GM19324 (cell line): ENCODE data around the gene UGDH.
"Not testable (repeated sequence)": the region's sequence is repeated elsewhere in the genome, so short reads cannot be mapped to it uniquely, and the experiment has no call there.

Experiments
- ATAC-seq: cut with Tn5 transposase; IDR thresholded peaks from one replicate; pipeline ENCODE4 v1.9.1; 2021; ENCODE audit warnings: mild to moderate bottlenecking, moderate library complexity; ENCODE audit not compliant: unreplicated experiment, low FRiP score

The UGDH gene

DNA sequence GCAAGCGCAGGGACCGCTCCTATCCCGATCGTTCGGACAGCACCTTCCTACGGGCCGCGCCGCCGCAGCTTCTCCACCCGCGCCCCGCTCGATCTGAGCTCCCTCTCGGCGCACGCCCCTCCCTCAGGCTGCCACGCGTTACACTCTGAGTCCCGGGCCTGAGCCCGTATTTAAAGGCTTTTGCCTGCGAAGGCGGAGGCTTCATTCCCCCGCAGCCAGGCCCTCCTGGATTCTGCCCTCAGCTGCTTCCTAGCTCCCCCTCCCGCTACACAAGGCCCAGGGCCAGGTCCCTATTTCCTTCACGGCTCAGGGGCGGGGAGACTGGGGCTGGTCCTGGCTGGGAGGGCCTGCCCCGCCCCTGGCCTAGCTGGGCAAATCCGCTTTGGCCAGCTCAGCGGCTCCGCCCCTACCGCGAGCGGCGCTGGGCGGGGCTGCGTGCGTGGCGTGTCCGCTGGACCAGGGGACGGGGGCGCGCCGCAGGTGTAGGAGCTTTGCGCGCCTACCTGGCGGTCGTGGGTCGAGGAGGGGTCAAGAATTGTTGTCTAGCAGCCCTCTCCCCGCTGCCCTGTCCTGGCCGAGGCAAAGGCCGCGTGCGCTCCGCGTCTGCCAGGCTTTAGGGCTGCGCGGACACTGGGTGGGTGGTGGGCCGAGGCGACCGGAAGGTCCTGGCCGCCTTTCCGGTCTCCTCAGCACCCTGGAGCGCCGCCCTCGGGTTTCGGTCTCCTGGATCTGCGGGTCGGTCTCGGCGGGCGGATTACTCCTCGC is at the start of gene UGDH:
Gene UGDH, minus strand, starts transcription at position 144 of the 765 bp plus-strand sequence. CDS start 5,927 bp downstream, outside the sequence.
- peak; percentile 97 for ATAC-seq

DNA sequence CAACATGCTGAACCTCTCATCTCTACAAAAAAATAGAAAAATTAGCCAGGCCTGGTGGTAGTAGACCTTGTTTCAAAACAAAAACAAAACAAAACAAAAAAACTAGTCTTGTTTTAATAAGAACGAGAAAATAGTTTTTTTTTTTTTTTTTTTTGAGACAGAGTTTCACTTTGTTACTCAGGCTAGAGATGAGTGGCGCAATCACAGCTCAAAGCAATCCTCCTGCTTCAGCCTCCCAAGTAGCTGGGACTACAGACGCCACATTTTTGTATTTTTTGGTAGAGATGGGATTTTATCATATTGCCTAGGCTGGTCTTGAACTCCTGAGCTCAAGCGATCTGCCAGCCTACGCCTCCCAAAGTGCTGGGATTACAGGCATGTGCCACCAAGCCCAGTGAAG is 47.7 kb upstream of the UGDH start:
- ATAC-seq, result no peak

DNA sequence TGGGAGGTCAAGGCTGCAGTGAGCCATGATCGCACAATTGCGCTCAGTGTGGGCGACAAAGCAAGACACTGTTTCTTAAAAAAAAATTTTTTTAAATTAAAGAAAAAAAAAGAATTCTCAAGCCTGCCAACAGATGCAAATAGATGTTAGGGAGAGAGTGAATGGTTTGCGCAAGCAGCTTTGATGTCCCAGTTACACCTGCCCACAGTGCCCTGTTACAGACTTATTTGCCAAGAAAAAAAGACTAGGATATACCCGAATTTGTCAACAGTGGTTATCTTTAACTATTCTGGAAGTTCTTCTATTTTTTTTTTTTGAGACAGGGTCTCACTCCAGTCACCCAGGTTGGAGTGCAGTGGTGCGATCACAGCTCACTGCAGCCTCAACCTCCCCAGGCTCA is 44.3 kb upstream of the UGDH start:
- ATAC-seq, result no peak

DNA sequence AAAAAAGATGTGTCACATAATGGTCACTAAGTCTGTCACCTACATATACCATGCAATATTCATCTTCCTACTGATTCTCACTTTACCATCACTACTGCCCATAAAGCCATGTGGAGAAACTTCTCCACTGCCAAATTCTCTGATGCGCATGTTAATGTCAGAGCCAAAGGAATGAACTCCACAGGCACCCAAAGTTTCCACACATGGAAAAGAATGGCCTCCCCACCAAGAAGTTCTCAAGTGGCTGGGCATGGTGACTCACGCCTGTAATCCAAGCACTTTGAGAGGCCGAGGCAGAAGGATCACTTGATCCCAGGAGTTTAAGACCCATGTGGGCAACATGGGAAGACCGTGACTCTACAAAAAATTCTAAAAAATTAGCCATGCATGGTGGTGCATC is 43.8 kb upstream of the UGDH start:
- ATAC-seq, result no peak

DNA sequence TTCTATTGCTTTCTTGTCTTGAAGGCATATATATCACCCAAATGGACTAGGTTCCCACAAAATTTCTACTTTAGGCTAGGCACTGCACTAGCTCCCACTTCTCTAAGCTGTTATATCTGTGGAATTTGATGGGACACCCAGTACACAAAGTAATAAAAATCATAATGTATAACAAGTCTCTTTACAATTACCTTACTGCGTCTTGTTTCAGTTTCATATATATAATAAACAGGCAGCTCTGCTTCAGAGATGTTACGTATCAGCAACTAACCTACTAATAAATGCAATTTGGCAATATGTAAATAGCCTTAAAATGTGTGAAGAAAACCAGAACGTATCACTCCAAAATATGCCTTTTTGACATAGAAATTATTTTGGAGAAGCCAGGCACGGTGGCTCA is 42.0 kb upstream of the UGDH start:
- ATAC-seq, result no peak

DNA sequence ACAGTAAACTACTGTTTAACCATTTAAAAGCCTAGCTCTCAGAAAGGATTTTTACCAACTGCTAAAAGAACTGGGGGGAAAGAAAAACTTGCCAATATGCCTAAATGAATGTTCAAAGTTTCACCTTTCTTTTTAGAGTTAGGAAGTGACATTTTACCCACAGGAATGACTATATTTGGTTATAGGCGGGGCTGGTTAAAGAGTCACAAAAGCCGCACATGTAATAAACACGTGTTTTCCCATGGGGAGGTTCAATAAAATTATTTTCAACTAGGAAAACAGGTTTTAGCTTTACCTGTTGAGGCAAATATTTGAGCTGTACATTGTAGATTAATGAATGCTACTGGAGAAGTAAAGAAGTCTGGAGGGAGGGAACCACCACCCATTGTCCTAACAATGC is 41.6 kb upstream of the UGDH start:
- ATAC-seq, result no peak

DNA sequence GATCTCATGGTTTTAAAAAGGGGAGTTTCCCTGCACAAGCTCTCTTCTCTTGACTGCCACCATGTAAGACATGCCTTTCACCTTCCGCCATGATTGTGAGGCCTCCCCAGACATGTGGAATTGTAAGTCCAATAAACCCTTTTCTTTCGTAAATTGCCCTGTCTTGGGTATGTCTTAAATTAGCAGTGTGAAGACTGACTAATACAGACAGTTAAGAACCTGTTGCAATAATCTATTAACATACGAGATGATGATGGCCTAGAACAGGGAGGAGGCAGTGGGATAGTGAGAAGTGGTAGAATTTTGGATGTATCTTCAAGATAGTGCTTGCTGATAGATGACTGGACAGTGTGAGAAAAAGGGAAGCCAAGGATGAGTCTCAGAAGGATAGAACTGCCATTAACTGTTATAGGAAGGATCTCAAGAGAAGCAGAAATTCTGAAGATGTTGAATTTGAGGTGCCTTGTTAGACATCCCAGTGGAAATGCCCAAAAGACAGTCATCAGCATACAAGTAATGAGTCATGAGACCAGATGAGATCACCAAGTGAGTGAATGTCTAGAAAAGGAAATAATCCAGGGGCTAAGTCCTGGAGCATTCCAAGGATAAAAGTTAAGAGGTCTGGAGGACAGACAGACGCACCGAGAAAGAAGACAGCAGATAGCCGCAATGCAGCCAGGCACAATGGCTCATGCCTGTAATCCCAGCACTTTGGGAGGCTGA is 38.8 kb upstream of the UGDH start:
- no peak for ATAC-seq

DNA sequence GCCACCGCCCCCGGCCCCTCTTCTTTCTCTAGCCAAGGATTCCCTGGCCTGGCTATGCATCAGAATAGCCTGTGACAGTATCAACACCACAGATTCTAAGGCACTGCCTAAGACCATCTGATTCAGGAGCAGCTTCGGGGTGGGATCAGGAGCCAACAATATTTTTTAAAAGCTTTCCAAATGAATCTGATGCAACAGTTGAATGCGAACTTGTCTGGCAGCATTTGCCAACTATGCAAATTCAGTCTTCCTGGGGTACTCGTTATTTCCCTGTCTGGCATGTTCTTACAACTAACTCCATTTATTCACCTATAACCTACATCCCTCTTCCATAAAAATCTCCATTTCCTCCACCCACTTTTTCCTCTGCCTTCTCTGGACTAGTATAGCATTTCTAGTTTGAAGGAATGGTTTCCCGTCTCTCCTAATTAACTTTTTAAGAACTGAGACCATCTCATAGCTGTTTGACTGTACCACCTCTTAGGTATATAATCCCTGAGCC is 36.2 kb upstream of the UGDH start:
- ATAC-seq, result no peak

DNA sequence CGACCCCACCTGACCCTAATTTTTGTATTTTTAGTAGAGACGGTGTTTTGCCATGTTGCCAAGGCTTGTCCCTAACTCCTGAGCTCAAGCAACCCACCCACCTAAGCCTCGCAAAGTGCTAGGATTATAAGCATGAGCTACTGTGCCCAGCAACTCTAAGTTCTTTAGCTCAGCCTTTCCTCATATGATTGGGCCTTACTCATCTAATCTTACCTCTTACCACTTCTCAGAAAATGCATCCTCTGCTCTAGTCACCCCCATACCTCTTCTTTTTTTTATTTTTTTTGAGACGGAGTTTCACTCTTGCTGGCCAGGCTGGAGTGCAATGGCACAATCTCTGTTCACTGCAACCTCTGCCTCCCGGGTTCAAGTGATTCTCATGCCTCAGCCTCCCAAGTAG is 35.6 kb upstream of the UGDH start:
- ATAC-seq, result no peak

DNA sequence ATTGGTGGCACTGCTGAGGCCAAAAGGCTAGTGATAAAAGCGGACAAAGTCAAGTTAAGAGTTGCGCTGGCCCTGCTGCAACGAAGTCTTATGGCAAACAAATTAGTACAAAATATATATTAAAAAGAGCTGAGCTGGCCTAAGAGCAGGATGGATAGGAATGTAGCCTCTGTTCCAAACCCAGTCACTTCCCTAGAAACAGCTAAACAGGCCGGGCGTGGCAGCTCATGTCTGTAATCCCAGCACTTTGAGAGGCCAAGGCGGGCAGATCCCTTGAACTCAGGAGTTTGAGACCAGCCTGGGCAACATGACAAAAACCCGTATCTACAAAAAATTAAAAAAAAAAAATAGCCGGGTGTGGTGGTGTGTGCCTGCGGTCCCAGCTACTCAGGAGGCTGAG is 32.4 kb upstream of the UGDH start:
- no peak for ATAC-seq

DNA sequence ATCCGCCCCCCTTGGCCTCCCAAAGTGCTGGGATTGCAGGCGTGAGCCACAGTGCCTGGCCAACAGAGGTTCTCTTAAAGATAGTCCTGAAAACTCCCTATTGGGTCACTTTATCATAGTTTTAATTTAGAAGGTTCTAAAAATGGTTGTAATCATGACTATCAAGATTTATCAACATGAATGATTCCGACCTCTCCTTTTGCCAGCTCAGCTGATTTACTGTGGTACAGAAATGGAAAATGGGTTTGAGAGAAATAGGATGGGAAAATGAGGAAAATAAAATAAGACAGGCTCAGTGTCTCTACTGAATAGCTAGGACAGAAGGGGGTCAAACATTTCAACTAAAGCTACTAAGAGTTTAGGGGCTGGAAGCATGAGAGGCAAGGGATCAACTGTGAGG is 28.2 kb upstream of the UGDH start:
- no peak for ATAC-seq

DNA sequence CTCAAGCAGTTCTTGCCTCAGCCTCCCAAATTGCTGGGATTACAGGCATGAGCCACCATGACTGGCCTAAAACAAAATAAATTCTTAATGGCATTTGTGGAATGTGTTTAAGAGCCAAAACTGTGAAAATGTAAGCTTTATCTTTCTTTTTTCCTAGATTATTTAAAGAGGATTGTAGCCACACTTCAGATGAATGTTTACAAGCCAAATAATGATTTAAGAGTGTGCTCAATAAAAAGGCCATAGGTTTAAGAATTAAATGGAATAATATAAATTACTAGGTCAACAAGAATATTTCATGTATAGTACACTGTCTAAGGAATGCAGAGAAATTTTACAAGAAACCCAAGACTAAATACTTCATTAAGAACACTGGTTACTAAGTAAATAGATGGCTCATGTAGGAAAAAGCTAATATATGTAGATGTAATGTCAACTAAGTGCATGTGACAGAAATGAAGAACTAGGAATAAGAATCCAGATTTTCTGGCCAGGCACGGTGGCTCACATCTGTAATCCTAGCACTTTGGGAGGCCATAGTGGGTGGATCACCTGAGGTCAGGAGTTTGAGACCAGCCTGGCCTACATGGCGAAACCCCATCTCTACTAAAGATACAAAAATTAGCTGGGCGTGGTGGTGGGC is 21.3 kb upstream of the UGDH start:
- ATAC-seq, result no peak

DNA sequence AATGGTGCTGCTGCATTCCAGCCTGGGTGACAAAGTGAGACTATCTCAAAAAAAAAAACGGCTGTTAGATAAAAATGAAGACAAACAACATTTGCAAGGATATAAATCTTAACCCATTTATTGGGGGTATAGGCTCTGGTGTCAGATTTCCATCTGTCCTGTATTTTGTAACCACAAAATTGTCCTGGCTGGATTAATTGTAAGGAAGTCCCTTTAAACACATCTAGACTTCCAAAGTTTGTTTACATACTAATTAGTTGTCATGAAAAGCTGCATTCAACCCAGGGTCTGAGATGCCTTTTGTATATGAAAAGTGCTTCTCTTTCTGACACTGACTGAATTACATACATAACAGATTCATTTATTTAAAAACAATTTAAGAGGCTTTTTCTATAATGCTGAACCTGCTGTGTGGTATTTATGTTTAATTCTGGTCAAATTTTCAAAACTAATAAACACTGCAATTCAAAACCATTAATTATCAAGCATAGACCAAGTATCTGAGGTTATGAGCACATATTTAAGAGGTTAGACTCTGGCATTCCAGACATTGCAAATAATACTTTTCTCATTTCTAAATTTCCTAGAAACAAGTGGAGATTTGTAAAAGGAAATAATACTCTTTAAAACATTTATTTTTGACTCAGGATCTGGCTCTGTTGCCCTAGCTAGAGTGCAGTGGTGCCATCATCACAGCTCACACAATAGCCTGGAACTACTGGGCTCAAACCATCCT is 17.5 kb upstream of the UGDH start:
- ATAC-seq, result no peak

DNA sequence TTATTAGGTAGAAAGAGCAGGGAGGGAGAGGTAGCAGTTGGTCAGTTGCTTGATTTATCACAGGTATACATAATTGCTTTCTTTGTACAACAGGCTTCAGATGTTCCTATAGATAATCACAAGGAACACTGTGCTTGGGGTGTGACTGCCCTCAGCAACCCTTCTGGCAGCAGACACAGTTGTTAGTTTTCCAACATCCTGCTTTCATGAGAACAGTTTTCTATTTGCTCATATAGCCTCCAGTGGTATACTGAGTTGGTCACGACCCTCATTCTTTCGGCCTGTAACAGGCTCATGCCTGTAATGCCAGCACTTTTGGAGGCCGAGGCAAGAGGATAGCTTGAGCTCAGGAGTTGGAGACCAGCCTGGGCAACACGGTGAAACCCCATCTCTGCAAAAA is 16.8 kb upstream of the UGDH start:
- ATAC-seq, result not testable (repeated sequence)

DNA sequence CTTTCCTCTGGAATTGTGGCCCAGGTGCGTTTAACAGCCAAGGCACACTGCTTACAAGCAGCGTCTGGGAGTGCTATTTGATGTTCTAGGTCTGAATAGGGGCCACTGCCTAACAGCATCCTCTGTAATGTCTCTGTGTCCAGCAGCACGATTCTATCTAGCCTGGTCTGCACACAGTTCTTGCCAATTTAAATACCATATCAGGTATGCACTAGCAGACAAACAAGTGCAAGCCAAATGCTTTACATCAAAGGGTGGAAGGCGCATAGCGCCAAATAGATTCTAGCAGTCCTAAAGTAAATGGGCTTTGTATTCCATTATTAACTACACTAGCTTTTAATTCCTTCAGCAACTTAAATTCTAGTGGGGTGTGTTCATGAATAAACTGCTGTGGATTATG is 15.8 kb upstream of the UGDH start:
- ATAC-seq, result no peak

DNA sequence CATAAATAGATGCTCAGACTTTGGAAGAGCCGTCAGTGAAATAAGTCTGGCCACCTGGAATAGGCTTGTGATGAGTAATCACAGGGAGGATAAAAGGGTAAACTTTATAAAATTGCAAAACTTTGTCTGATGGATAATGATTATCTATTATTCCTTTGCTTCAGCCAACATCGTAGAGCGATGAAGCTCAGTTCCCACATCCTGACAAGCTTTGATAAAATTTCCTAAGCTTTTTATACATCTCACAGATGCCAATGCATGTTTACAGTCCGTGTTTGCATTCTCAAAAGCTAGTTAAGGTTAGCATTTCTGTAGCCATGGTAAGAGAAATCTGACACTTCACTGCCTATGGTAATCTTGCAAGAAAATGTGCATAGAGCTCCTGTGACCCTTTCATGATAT is 15.4 kb upstream of the UGDH start:
- no peak for ATAC-seq

DNA sequence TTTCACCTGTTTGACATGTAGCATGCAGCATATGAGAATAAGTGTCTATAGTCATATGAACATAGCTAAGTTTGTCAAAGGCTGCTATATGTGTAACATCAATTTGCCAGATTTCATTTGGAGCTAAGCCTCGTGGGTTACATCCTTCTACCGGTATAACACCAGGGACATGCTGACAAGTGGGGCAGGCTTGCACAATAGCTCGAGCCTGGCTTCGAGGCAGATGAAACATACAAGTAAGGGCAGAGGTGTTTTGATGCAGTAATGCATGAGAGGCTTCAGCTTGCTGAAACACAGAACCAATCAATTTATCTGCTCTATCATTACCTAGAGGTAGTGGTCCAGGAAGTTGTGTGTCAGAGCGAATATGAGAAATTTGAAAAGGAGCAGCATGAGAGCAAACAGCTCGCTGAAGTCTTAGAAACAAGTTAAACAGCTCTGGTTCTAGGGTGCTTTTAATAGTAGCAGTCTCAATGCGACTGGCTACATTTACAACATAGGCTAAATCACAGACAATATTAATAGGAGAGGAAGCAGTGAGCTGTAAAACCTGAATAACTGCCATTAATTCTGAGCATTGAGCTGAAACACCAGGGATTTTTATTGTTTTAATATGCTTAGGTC is 14.9 kb upstream of the UGDH start:
- no peak for ATAC-seq

DNA sequence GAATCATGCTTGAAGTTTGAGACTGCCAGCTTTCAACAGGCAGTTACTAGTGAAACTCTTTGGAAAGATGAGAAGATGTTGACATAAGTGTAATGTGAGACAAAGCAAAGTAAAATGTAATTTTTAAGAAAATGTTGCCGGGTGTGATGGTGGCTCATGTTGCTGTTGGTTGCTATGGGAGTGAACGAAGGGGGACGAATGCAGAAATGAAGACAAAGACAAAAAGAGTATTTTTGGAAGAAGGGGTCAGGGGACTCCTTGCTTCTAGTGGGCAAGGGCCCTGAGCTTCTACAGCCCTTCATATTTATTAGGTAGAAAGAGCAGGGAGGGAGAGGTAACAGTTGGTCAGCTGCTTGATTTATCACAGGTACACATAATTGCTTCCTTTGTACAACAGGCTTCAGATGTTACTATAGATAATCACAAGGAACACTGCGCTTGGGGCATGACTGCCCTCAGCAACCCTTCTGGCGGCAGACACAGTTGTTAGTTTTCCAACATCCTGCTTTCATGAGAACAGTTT is 11.9 kb upstream of the UGDH start:
- no peak for ATAC-seq

DNA sequence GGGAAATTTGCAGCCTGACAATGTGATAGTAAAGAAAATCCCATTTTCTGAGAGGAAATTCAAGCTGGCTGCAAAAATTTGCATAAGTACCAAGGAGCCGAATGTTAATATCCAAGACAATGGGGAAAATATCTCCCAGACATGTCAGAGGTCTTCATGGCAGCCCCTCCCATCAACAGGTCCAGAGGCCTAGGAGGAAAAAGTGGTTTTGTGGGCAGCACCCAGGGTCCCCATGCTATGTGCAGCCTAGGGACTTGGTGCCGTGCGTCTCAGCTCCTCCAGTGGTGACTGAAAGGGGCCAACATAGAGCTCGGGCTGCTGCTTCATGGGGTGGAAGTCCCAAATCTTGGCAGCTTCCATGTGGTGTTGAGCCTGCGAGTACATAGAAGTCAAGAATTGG is 6.3 kb upstream of the UGDH start:
- no peak for ATAC-seq

DNA sequence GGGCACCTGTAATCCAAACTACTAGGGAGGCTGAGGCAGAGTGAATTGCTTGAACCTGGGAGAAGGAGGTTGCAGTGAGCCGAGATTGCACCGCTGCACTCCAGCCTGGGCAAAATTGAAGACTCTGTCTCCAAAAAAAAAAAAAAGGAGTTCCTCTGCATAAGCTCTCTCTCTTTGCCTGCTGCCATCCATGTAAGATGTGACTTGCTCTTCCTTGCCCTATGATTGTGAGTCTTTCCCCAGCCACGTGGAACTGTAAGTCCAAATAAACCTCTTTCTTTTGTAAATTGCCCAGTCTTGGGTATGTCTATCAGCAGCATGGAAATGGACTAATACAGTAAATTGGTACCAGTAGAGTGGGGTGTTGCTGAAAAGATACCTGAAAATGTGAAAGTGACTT is 5.0 kb upstream of the UGDH start:
- not testable (repeated sequence) for ATAC-seq
